GM19025 (cell line): ENCODE results near the gene MSANTD3.

ENCODE experiments used
- ATAC-seq: cut with Tn5 transposase; IDR thresholded peaks from one replicate; pipeline ENCODE4 v1.9.1; 2021; ENCODE audit warnings: mild to moderate bottlenecking, low read depth, moderate library complexity; ENCODE audit not compliant: unreplicated experiment

The MSANTD3 gene

DNA sequence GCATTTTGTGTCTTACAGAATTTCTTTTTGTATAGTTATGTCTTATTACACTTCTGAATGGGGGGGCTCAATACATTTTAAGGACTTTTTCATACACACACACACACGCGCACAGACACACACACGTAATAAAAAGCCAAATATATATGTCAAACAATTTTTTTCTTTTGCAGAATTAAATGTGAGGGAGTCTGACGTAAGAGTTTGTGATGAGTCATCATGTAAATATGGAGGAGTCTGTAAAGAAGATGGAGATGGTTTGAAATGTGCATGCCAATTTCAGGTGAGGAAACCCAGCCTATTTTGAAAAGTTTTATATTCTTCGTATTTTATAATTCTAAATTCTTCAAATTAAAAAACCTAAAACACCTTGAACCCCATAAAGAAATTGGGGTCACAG lies 71.6 kb downstream of the MSANTD3 start:
- ATAC-seq: no peak

DNA sequence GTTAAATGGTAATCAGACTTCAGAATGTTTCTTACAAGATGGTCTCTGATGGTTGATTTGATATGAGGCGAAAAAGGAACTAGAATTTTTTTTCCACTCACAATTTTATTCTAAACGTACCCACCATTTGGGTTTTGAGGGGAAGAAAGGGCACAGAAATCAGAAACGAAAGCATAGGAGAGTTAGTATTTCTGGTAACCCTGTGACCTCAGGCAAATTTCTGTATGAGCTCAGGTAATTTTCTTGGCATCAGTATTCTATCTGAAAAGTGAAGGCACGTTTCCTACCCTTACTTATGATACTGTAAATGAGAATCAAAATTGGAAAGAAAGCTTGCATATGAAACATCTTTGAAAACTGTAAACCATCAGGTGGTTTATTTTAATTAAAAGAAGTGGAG lies 72.5 kb downstream of the MSANTD3 start:
- ATAC-seq: no peak

DNA sequence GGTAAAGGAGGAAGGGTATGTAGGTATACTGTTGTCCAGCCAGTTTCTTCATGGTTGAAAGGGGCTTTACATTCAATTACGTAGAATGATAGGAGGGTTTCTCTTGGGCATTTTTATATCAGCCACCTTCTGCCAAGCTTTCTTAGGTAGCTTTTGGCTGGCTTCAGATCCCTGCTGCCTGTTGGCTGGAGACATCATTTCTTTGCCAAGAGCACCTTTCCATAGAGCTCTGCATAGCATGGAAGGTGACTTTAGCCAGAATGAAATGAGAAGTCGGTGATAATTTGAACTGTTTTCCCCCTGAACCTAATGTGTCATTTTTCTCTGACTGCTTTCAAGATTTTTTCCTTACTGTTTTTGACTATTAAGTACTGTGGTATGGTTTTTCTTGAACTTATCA lies 72.9 kb downstream of the MSANTD3 start:
- ATAC-seq: no peak
